ENCODE results near the gene TMEM204.

Gene TMEM204

DNA sequence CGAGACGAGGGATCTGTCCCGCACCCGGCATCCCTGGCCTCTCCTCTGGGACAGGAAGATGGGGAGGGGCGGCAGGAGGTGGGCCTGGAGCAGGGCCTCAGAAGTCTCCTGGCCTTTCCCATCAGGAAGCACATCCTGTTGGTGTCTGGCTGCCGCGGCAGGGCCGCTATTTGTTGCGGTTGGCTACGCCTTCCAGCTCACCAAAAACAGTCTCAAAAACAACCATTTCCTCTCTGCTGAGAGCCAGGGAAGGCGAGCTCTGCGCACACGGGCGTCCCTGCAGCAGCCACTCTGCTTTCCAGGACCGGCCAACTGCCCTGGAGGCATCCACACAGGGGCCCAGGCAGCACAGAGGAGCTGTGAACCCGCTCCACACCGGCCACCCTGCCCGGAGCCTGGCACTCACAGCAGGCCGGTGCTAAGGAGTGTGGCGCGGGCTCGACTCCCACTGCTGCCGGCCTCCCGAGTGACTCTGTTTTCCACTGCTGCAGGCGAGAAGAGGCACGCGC lies at the start of gene TMEM204:
Gene TMEM204, plus strand, starts transcription at position 224 of the 509 bp plus-strand sequence. CDS start 610 bp downstream, outside the sequence.
- Mint-ChIP-seq H3K27me3 (ENCODE audit: low read depth, poor library complexity) (peaks cover 9% of the 10 kb centered on the region), H3K9me3 (no peaks in the 10 kb centered on the region), H3K36me3 (ENCODE audit: low read depth) (no peaks in the 10 kb centered on the region), H3K4me1 (peaks cover 27% of the 10 kb centered on the region), H3K27ac (peak within 1 kb of the TSS; percentile 54), H3K4me3 (no peak within 1 kb of the TSS)
- peak; percentile 14 for DNase-seq
- TF ChIP-seq, protein P1, sequence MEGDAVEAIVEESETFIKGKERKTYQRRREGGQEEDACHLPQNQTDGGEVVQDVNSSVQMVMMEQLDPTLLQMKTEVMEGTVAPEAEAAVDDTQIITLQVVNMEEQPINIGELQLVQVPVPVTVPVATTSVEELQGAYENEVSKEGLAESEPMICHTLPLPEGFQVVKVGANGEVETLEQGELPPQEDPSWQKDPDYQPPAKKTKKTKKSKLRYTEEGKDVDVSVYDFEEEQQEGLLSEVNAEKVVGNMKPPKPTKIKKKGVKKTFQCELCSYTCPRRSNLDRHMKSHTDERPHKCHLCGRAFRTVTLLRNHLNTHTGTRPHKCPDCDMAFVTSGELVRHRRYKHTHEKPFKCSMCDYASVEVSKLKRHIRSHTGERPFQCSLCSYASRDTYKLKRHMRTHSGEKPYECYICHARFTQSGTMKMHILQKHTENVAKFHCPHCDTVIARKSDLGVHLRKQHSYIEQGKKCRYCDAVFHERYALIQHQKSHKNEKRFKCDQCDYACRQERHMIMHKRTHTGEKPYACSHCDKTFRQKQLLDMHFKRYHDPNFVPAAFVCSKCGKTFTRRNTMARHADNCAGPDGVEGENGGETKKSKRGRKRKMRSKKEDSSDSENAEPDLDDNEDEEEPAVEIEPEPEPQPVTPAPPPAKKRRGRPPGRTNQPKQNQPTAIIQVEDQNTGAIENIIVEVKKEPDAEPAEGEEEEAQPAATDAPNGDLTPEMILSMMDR (IDR thresholded peaks at IDR 0.05), result no peak

DNA sequence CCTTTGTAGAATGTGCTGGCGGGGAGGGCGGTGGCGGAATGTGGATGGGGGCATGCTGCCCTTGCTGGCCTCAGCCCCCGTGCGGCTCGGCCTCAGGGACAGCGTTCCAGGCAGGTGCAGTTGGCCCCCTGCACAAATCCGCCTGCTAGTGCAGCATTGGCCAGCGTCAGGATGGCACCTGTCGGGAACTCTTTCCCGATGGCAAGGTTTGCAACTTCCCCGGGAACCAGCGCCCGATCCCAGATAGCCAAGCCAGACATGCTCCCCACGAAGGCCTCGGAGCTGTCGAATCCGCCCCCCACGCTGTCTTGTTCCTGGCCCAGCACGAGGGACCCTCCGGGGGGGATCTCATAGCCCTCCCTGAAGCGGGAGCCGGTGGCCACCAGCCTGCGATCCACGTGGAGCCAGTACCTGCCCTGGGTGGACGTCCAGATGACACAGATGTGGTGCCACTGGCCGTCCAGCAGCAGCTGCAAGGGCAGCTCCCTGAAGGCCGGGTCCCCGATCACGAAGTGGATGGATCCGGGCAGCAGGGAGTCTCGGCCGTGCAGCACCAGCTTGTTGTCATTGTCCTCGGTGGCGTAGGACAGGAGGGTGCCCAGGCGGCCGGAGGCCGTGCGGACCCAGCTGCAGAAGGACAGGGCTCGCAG lies 47.5 kb upstream of the TMEM204 start:
- TF ChIP-seq, protein P1 (IDR thresholded peaks at IDR 0.05), result no peak
- no peak overlapping the region for H3K4me3 Mint-ChIP-seq
- no peak overlapping the region for H3K27ac Mint-ChIP-seq
- no peaks in the 10 kb centered on the region for H3K9me3 Mint-ChIP-seq
- no peaks in the 10 kb centered on the region for H3K4me1 Mint-ChIP-seq
- no peaks in the 10 kb centered on the region for H3K36me3 Mint-ChIP-seq (ENCODE audit: low read depth)
- peaks cover 59% of the 10 kb centered on the region for H3K27me3 Mint-ChIP-seq (ENCODE audit: low read depth, poor library complexity)
- no peak for DNase-seq

DNA sequence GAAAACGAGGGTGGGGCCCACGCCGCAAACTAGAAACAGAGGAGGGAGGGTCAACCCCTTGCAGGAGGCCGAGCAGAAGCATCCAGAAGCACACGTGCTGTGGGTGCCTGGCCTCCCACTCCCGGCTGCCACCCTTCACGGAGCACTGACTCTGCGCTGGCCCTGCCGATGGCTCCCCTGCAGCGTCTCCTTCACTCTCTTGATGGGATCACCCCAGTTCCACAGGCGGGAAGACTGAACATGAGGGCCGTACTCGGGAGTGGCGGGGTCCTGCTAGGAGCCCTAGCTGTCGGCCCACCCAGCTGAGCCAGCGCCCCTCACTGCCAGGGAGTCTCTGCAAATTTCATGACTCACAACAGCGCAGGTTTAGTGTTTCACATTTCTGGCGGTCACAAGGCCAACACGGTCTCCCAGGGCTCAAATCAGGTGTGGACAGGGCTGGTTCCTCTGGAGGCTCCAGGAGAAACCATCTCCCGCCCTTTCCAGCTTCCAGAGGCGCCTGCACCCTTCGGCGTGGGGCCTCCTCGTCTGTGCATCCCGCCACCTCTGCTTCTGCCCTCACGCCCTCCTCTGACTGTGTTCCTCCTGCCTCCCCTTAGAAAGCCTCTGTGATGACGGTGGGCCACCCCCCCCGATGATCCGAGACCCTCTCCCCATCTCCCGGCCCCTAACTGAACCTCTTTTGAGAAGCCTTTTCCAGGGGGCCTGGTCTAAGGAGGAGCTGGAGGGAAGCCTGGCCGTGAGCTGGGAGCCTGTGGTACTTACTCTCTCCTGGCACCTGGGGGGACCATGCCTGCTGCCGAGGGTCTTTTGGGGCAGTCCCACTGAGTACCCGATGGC lies 46.7 kb upstream of the TMEM204 start:
- Mint-ChIP-seq H3K9me3 (no peaks in the 10 kb centered on the region), H3K27me3 (ENCODE audit: low read depth, poor library complexity) (peaks cover 52% of the 10 kb centered on the region), H3K4me1 (no peaks in the 10 kb centered on the region), H3K36me3 (ENCODE audit: low read depth) (no peaks in the 10 kb centered on the region), H3K27ac (no peak overlapping the region), H3K4me3 (no peak overlapping the region)
- no peak for DNase-seq
- TF ChIP-seq, protein P1 (IDR thresholded peaks at IDR 0.05), result no peak

DNA sequence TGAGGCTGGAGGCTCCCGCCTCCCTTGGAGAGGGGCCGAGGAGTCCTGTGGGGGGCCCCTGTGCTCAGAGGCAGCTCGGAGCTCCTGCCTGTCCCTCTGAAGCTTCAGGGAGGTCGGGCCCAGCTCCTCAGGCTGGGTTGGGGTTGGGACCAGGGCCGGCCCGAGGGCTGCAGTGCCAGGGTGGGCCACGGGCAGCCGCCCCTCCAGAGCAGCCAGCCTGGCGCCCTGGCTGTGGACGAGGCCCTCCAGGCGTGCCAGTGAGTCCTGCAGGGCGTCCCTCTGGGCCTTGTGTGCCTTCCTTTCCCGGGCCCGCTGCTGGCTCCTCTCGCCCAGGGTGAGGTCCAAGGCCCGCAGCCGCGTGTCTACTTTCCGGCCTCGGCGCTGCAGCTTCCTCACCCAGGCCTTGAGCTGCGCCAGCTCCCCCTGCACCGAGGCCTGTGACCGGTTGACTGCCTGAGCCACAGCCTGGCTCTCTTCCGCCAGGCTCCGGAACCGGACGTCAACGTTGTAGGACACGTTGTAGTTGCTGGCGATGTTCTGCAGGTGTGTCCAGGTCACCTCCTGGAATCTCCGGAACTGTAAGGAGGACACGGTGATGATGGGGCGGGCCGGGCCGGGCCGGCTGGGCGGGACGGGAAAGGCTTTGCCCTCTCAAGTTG lies 45.9 kb upstream of the TMEM204 start:
- Mint-ChIP-seq H3K4me1 (peaks cover 3% of the 10 kb centered on the region), H3K27me3 (ENCODE audit: low read depth, poor library complexity) (peaks cover 44% of the 10 kb centered on the region), H3K4me3 (no peak overlapping the region), H3K9me3 (no peaks in the 10 kb centered on the region), H3K27ac (no peak overlapping the region), H3K36me3 (ENCODE audit: low read depth) (no peaks in the 10 kb centered on the region)
- TF ChIP-seq, protein P1 (IDR thresholded peaks at IDR 0.05), result no peak
- DNase-seq, result no peak

DNA sequence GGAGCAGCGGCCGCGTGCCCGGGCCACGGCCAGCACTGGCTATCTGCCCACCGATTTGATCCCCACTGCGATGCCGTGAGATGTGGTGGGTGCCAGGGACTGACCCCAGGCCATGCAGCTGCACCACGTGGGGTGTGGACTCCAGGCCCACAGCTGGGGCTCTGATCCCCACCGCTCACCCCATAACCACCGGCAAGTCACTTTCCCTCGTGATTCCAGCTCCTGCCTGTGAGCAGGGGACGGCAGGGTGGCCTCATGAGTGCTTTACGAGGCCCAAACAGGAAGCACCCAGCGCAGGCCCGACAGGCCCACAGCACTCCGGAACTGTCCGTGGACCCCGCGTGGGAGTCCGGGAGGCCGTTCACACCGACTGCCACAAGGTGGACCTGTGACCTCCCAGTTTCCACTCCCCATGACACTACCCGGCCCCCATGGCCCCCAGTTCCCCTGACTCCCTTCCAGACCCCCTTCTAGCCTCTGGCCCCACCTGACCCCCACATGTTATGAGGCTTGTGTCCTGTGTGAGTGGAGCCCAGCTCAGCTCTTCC lies 45.3 kb upstream of the TMEM204 start:
- TF ChIP-seq, protein P1 (IDR thresholded peaks at IDR 0.05), result no peak
- Mint-ChIP-seq H3K27me3 (ENCODE audit: low read depth, poor library complexity) (peaks cover 38% of the 10 kb centered on the region), H3K4me1 (peaks cover 9% of the 10 kb centered on the region), H3K9me3 (no peaks in the 10 kb centered on the region), H3K36me3 (ENCODE audit: low read depth) (no peaks in the 10 kb centered on the region), H3K4me3 (no peak overlapping the region), H3K27ac (no peak overlapping the region)
- no peak for DNase-seq
